ENCODE measurements around the gene YIF1A.
"Not testable (repeated sequence)": the region's sequence is repeated elsewhere in the genome, so short reads cannot be mapped to it uniquely, and the experiment has no call there.

The YIF1A gene

DNA sequence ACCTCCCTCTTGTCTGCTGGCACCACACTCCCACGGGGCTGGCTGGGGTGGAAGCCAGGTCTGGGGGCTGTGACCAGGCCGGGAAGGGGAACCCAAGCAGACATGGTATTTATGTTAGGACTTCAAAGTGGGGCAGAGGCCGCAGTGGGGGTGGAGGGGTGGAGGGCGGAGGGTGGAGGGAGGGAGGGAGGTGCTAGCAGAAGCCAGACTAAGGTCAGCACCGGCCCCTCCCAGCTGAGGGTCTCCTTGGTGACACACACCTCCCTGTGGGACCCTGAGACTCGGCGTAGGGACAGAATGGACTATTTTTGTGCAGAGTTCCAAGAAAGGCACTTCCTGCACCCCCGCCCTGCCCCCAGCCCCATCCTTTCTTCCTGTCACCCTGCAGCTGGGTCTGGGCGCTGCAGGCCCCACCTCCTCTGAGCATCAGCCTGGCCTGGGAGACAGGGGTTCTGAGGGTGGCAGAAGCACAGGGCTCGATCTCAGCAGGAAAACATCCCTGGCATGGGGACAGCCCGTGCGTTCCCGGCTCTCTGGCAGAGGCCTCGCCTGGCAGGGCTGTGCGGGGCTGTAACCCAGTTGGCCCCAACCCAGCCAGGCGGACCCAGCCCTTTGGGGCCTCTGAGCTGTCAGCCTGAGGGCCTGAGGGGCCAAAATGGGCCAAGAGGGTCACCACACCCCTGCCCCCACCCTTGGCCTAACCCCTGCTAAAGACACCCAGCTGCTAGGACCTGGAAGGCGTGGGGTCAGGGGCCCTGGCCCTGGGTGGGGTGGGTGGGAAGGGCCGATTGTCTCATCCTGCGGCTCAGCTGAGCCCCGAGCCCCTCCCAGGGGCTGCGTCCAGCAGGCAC is 37.5 kb upstream of the YIF1A start:
- no peak for DNase-seq (ENCODE audit: low spot score)

DNA sequence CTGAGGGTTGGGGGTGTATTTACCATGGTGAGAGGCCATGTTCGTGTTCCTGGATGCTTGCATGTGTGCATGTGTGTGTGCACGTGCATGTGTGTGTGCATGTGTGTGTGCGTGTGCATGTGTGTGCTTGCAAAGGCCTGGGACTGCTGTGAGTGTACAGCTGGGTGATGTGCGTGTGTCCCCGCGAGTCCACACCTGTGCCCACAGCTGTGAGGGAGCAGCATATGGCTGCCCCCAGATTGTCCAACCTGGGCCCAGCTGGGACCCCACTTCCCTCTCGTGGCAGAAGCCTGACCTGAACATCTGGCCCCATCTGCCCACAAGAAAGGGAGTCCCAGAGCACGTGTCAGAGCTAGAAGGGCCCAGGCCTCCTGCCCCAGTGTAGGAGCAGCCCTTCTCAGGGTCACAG is 36.3 kb upstream of the YIF1A start:
- no peak for DNase-seq (ENCODE audit: low spot score)

DNA sequence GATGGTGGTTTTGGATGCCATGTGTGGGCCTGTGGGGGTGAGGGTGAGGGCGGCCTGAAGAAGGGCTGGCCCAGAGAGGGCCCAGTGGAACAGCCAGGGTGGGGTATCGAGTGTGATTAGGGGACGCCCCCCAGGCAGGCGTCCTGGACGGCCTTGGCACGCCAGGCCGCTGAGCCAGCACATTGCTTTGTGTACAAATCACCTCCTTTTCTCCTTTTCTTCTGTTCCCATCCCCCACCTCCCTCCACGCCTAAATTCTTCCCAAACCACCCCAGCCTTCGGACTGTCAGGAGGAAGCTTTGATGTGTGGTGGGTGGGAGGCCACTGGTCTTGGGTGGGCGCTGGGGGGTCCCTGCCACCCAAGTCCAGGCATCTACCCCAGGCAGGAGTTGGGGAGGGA is 35.7 kb upstream of the YIF1A start:
- no peak for DNase-seq (ENCODE audit: low spot score)

DNA sequence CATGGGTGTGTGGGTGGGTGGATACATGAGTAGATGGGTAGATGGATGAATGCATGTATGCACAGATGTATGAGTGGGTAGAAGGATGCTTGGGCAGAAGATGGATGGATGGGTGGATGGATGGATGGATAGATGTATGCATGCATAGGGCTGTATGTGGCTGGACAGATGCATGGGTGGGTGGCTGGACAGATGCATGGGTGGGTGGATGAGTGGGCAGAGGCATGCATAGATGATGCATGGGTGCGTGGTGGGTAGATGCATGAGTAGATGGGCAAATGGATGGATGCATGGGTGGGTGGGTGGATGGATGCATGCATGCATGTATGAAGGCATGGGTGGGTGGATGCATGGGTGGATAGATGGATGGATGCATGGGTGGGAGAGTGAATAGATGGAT is 34.7 kb upstream of the YIF1A start:
- no peak for DNase-seq (ENCODE audit: low spot score)

DNA sequence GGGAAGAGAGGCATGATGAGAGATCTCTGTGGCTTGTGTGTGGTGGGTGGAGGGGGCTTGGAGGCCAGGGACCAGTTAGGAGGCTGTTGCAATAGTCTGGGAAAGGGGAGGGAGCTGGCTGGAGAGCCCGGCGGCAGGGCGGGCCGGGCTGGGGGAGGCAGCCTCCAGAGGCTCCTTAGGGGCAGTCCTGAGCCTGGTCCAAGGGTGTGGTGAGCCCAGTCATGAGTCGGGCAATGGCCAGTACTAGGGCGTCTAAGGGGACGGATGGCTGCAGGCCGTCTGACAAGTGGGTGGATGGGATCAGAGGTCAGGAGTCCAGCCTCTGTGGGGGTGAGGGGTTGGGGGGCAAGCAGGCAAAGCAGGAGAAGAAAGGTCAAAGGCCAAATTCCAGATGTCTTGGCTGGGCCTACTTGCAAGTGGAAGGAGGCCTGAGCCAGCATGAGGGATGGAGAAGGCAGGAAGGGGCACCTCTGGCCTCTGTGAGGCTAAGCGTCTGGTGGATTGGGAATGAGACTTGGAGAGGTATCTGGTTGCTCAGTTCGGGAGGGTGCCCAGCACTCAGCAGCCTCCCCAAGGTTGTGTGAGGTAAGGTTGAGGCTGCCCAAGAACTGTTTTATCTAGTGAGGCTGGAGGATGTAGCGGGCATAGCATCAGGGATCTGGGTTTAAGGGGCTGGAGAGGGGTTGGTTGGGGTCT is 33.9 kb upstream of the YIF1A start:
- DNase-seq (ENCODE audit: low spot score) = no peak

DNA sequence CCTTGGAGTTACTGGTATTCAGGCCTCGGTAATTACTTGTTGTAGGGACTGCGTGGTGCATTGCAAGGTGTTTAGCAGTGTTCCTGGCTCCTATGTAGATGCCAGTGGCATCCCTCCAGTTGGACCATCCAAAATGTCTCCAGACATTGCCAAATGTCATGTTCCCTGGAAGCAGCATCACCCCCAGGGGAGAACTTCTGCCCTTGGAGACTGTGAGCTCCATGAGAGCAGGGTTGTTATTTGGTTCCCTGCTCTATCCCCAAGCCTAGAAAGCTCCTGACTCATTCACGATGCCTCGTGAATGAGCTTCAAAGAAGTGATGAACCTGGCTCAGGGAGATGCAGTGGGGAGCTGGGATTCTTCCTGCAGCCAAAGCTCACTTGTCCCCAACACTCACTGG is 32.7 kb upstream of the YIF1A start:
- no peak for DNase-seq (ENCODE audit: low spot score)

DNA sequence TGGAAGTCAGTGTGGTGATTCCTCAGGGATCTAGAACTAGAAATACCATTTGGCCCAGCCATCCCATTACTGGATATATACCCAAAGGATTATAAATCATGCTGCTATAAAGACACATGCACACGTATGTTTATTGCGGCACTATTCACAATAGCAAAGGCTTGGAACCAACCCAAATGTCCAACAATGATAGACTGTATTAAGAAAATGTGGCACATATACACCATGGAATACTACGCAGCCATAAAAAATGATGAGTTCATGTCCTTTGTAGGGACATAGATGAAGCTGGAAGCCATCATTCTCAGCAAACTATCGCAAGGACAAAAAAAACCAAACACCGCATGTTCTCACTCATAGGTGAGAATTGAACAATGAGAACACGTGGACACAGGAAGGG is 31.8 kb upstream of the YIF1A start:
- not testable (repeated sequence) for DNase-seq (ENCODE audit: low spot score)

DNA sequence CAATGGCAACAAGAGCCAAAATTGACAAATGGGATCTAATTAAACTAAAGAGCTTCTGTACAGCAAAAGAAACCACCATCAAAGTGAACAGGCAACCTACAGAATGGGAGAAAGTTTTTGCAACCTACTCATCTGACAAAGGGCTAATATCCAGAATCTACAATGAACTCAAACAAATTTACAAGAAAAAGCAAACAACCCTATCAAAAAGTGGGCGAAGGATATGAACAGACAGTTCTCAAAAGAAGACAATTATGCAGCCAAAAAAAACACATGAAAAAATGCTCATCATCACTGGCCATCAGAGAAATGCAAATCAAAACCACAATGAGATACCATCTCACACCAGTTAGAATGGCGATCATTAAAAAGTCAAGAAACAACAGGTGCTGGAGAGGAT is 31.3 kb upstream of the YIF1A start:
- DNase-seq (ENCODE audit: low spot score) = not testable (repeated sequence)

DNA sequence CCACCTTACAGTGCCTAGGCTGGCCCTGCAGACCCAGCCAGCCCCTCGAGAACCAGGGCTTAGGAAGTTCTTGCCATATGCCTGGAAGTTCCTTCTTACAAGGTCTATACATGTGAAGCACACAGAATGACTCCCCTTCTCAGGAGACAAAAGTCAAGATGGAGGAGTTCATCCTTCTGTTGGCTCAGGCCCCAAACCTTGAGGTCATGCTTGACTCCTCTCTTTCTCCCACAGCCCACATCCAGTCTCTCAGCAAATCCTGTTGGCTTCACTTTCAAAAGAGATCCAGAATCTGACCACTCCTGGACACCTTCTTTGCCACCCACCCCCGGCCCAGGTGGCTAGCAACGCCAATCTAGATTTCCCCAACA is 29.6 kb upstream of the YIF1A start:
- no peak for DNase-seq (ENCODE audit: low spot score)

DNA sequence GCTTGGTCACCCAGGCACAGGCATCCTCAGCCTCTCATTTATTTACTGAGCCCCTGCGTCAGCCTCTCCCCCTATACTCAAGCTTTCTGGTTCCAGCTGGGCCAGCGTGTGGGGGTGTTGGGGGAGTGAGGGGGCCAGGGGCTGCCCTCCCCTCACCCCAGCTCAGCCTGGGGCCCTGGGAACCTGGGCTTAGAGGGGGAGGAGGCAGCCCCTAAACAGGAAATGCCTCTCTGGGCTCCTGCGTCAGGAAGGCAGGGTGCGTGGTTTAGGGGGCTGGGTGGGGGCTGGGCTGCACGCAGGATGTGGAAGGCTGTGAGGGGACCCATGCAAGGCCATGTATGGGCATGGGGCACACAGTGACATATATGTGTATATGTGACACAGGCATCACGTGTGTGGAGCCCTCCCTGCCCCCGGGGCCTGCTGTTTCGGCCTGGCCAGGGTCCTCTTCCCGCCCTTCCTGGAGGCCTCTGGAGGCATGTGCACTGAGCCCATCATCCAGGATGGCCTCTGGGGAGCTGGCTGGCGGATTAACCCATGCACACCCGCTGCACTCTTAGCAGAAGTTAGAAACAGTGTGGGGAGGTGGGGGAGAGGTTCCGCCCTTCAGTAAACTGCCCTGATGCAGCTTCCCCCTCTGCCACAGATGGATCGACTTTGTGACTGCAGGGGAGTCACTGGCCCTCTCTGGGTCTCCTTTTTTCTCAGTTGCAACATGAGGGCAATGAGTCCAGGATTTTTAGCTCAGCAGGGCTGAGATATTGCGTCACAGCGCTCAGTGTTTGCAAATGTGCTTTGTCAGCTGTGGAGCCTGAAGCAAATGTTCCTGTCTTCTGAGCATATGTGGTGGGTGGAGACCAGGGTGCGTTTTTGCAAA is 29.0 kb upstream of the YIF1A start:
- DNase-seq (ENCODE audit: low spot score) = no peak

DNA sequence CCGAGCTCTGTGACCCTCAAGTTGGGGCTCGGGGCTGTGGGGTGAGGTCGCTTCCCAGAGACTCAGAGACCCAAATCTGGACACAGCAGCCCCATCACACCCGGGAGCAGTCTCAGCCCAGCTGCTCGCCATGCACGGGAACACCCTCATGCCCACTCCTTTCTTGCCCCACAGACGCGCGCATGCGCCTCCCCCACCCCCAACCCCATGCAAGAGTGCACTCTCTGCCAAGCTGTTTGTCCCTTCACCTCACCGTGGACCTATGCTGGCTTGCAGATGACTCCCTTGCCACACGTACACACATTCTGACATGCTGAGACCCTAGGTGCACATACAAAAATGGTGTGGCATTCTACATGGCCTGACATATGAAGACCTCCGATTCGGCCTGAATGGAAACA is 28.4 kb upstream of the YIF1A start:
- no peak for DNase-seq (ENCODE audit: low spot score)

DNA sequence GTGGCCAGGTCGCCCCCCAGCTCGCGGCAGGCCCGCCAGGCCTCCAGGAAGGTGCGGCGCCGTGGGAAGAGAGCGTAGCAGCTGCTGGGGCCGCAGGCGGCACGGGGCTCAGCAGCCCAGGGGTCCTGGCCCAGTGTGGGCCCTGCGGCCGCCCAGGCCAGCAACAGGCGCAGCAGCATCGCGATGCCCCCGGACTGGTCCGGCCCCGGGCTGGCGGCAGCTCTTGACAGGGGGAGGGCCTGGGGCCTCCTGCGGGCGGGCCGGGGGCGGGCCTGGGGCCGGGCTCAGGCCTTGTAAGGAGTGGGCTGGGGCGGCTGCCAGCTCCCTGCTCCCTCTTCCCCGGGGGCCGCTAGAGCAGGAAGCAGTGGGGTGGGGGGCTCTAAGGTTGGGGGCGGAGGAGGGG is 27.9 kb upstream of the YIF1A start, which contains the start of gene CD248:
Gene CD248, minus strand, starts transcription at position 196 of the 403 bp plus-strand sequence. Its CDS starts 17 bp downstream, at position 179.
- peak; percentile 70 for DNase-seq (ENCODE audit: low spot score)

DNA sequence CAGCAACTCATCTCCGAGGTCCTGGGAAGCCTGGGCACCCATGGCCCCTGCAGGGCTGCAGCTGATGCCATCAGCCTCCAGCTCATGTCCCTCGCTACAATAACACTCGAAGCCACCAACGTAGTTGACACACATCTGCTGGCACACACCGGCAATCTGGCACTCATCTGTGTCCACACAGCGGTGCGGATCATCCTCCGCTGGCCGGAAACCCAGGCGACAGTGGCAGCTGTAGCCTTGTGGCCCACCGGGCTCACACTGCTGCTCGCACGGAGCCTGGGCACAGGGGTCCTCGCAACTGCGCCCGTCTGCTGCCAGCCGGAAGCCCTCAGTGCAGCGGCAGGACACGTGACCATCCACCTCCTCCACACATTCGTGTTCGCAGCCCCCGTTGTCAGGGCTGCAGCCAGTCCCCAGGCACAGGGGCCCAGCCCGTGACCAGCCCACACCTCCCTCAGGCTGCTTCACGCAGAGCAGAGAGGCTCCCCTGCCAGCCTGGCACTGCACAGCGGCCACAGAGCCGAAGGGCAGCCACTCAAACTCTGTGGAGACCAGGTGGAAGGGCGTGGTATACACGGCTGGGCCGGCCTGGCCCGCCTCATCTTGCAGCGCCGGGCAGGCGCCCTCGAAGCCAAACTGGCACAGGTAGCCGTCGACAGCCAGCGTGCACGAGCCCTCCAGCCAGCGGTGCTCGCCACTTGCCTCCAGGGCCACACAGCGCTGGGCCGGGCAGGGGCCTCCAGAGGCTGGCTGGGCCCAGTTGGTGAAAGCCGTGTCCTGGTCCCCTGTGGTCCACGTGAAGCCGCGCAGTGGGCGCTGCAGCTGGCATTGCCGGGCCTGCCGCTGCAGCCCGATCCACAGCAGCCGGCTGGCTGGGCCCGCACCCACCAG is 27.2 kb upstream of the YIF1A start:
- DNase-seq (ENCODE audit: low spot score) = no peak

DNA sequence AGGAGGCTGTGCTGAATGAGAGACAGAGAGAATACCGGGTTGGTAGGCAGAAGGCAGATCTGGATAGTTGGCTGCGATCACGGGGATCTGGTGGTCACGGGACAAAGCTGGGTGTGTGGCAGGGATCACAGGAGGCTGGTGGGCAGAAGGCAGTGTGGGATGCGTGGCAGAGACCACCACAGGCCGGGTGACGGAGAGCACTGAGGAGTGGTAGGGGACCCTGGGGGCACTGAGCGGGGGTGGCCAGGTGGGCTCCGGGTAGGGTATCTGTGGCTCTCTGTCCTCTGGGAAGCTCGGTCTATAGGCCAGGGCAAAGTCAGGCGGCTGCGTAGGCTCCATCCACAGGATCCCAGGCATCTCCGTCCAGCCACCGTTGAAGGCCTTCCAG is 26.5 kb upstream of the YIF1A start:
- DNase-seq (ENCODE audit: low spot score) = no peak

DNA sequence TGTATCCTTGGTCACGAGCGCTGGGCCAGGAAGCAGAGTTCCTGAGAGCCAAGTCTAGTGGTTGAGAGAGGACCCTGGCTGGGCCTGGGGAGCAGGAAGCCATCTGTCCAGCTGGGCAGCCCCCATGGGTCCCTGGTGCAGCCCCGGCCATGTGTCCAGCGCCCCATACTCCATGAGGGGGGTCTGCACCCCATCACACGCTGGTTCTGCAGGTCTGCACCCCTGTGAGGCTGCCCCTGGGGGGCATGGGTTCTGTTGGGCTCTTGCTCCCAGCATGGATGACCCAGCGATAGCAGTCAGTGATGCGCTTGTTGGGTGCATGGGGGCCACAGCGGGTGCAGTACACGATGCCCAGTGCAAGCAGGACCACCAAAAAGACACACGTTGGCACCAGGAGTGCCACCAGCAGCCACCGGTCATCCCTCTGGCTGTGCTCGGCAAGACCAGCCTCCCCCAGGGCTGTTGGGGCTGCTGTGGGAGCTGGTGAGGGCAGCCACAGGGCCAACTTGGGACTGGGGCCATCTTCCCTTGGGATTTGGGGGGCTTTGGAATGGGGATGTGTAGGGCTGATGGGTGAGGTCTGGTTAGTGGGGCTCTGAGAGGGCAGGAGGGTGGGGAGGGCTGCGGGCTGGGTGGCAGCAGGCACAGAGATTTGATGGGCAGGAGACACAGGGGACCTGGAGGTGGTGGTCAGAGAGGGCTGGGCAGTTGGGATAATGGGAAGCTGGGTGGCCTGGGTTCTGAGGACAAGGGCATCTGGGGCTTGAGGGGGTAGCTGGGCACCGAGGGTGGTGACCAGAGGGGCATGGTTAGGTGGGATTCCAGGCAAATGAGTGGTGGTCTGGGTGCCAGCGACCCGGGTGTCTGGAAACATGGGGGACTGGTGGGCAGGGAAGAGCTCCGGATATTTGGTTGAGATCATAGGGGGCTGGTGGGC is 25.9 kb upstream of the YIF1A start:
- DNase-seq (ENCODE audit: low spot score) = no peak

DNA sequence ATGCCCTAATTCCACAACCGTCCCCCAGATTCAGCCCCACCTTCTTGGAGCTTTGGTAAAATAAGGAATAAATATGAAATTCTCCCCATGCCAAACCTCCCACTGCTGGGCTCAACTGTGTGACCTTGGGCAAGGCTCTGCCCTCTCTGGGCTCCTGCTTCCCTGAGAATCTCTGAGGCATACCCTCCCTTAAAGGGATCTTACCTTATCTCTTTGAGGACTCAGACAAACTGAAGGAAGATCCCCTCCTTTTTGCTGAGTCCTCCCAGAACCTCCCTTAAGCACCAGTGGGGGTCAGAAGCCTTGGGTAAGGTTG is 25.2 kb upstream of the YIF1A start:
- DNase-seq (ENCODE audit: low spot score) = no peak

DNA sequence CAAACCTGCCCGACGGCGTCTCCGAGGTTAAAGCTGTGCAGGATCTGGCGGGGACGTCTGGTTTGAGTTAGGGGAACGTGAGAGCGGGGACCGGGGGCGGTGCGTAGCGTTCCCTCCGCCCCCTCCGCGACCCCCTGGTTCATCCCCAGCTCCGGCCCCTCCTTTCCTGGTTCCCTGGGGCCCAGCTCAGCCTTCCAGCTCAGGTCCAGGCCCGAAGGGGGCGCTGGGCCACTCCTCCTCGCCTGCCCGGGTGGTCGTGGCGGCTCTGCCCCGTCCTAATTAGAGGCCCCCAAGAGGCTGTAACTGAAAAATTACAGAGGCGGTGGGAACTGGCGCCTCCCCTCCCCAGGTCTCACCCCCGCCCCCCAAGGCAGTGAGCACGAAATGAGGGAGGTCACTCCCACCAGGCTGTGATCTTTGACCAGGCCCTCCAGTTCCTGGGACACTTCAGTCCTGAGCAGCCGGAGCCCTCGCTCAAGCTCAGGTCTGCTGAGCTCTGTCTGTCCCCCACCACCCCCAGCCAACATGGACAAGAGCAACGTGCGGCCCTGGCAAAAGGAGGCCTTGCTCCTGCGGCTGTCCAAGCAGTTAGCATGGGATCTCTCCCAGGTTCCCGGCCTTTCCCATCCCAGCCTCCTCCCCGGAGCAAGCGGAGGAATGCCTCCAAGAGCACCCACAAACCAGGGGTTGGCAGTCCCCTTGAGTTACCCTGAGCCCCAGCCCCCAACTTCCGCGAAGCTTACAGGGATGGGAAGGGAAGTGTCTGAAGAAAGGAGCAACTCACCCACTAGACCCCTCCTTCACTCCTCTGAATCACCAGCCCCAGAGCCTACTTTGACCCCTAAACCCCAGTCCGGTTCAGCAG is 24.6 kb upstream of the YIF1A start:
- DNase-seq (ENCODE audit: low spot score) = peak; percentile 56

DNA sequence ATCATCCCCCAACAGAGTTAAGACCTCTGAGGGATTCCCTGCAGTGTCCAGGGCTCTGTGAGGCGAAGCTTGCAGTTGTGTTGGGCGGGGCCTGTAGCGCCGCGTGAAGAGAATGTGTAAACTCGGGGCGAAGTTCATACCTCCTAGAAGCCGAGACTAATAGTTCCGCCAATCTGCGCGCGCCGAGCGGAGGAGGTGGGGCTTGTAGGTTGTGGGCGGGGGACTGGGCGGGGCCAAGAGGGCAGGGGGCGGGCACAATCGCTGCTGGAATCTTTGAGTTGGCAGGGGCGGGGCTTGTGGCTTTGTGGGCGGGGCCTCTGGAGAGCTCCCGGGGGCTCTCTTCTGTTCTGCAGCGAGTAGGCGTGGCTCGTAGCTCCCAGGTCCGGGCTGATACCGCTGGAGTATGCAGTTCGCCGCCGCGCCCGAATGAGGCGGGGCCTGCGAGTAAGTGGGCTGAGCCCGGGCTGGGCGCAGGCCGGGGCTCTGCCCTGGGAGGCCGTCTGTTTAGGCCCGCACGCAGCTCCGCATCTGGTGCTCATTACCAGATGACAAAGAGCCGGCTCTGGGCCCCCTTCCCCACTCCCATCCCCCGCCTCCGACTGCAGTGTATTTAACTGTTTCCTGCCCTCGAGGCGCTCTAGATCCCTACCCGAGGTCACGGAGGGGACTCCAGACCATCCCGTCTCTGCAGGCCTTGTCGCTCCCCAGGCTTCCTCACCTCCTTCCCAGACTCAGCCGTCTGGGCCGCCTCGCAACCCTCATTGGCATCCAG is 23.8 kb upstream of the YIF1A start:
- peak; percentile 93 for DNase-seq (ENCODE audit: low spot score)

All from iPS-NIHi11 (cell line).